A549 (cell line): ENCODE data around the gene FBRSL1. TPM values are rescaled to one million over a fixed set of nuclear protein-coding genes. Genes with fewer than 3 reads are reported as not detected.

Source experiments
- ATAC-seq, 2 experiments: fragments of 200-7000 bp in 1 of 2; fragments of >200 bp in 1 of 2; cut with Nextera tagmentation in 1 of 2; cut with Tn5 transposase in 1 of 2; 3 replicates each; pipeline versions ENCODE4 v1.8.0 to v1.9.1; 2018 to 2020; ENCODE audit warnings: mild to moderate bottlenecking in 1 of 2, moderate library complexity in 1 of 2
- CTCF ChIA-PET: fragments of 300-600 bp; sonication (Branson Sonifier 250); formaldehyde crosslinking; extraction: SDS; loops from one replicate; lab custom pipeline; 2021; ENCODE audit warnings: antibody characterized with exemption, inconsistent platforms; lab: Yijun Ruan, JAX
- POLR2A ChIA-PET: fragments of 350-600 bp; formaldehyde crosslinking; extraction: SDS; loops from one replicate; lab custom pipeline; 2021; ENCODE audit warnings: antibody characterized with exemption, inconsistent platforms; lab: Yijun Ruan, JAX
- DNase-seq, 2 experiments: peaks; one replicate each; pipeline versions ENCODE4 v3.0.0 to v3.0.0-alpha.2; 2011 to 2016; ENCODE audit warnings: low read depth in 1 of 2, low spot score in 1 of 2
- FAIRE-seq: peaks from 2 replicates; lab custom pipeline; 2011; peaks lifted over from hg19 to GRCh38; lab: Jason Lieb, UNC
- H3K27ac ChIP-seq, 2 experiments: fragments of >200 bp; sonication (Bioruptor Twin); formaldehyde crosslinking; 3 replicates each; pipeline ENCODE4 v1.5.1; 2016 to 2017
- H3K4me1 ChIP-seq: fragments of >200 bp; sonication (Bioruptor Twin); formaldehyde crosslinking; 3 replicates; pipeline ENCODE4 v1.6.1; 2016
- H3K4me2 ChIP-seq: fragments of >200 bp; sonication (Bioruptor Twin); formaldehyde crosslinking; 3 replicates; pipeline ENCODE4 v1.6.1; 2016
- H3K4me3 ChIP-seq: fragments of >200 bp; sonication (Bioruptor Twin); formaldehyde crosslinking; 3 replicates; pipeline ENCODE4 v1.5.1; 2016
- H3K9me3 ChIP-seq: fragments of >200 bp; sonication (Bioruptor Twin); formaldehyde crosslinking; 3 replicates; pipeline ENCODE4 v1.6.1; 2016
- BCL3 ChIP-seq: fragments of >200 bp; sonication (Bioruptor Twin); formaldehyde crosslinking; IDR thresholded peaks from 3 replicates; pipeline ENCODE4 v1.6.1; 2016
- CBX8 ChIP-seq: fragments of 200-600 bp; sonication (generic); IDR thresholded peaks from 2 replicates; pipeline ENCODE4 v1.6.1; 2016
- CEBPB ChIP-seq, 2 experiments: fragments of >200 bp in 1 of 2; sonication (Bioruptor Twin) in 1 of 2; formaldehyde crosslinking in 1 of 2; IDR thresholded peaks; 2 replicates each; pipeline ENCODE4 v1.6.1; 2012 to 2016
- CHD4 ChIP-seq: fragments of 200-600 bp; sonication (generic); IDR thresholded peaks from 2 replicates; pipeline ENCODE4 v1.6.1; 2016; ENCODE audit warnings: antibody characterized with exemption, mild to moderate bottlenecking, borderline replicate concordance
- CTCF ChIP-seq: fragments of >200 bp; sonication (Bioruptor Twin); formaldehyde crosslinking; IDR thresholded peaks from 3 replicates; pipeline ENCODE4 v1.5.1; 2016
- E2F6 ChIP-seq: IDR thresholded peaks from 2 replicates; pipeline ENCODE4 v1.6.1; 2012; ENCODE audit warnings: low read depth, borderline replicate concordance
- EHF ChIP-seq: fragments of 250-450 bp; sonication (Bioruptor Pico); IDR thresholded peaks from 2 replicates; pipeline ENCODE4 v1.5.0; 2020; ENCODE audit warnings: mild to moderate bottlenecking
- ESRRA ChIP-seq: fragments of 150-350 bp; IDR thresholded peaks from 2 replicates; pipeline ENCODE4 v1.6.1; 2014; ENCODE audit warnings: mild to moderate bottlenecking, low read length, borderline replicate concordance
- FOSB ChIP-seq: fragments of 250-450 bp; sonication (Bioruptor Pico); IDR thresholded peaks from 2 replicates; pipeline ENCODE4 v1.5.0; 2020; ENCODE audit warnings: mild to moderate bottlenecking, moderate library complexity
- FOSL2 ChIP-seq, 2 experiments: fragments of 450-650 bp in 1 of 2; fragments of >200 bp in 1 of 2; sonication (Bioruptor Twin) in 1 of 2; formaldehyde crosslinking; IDR thresholded peaks; 2 replicates each; pipeline versions ENCODE4 v1.5.0 to v1.6.1; 2016 to 2020; ENCODE audit warnings: mild to moderate bottlenecking in 1 of 2, moderate library complexity in 1 of 2
- GATA3 ChIP-seq: IDR thresholded peaks from 2 replicates; pipeline ENCODE4 v1.6.1; 2012; ENCODE audit warnings: borderline replicate concordance
- HMGXB4 ChIP-seq: fragments of 250-450 bp; sonication (Bioruptor Pico); IDR thresholded peaks from 2 replicates; pipeline ENCODE4 v1.5.0; 2021; ENCODE audit warnings: mild to moderate bottlenecking, moderate library complexity, borderline replicate concordance
- HOXB13 ChIP-seq: fragments of 250-450 bp; sonication (Bioruptor Pico); IDR thresholded peaks from 2 replicates; pipeline ENCODE4 v1.5.0; 2020; ENCODE audit warnings: low read depth, mild to moderate bottlenecking, moderate library complexity
- KDM1A ChIP-seq: fragments of 200-600 bp; sonication (generic); IDR thresholded peaks from 2 replicates; pipeline ENCODE4 v1.6.1; 2016; ENCODE audit warnings: low read depth, mild to moderate bottlenecking
- KDM5A ChIP-seq: fragments of 200-600 bp; sonication (generic); IDR thresholded peaks from 2 replicates; pipeline ENCODE4 v1.6.1; 2016; ENCODE audit warnings: antibody characterized with exemption, mild to moderate bottlenecking
- MAZ ChIP-seq: fragments of 150-350 bp; IDR thresholded peaks from 2 replicates; pipeline ENCODE4 v1.6.1; 2014; ENCODE audit warnings: antibody characterized with exemption, low read depth, low read length, borderline replicate concordance
- NPAS2 ChIP-seq: fragments of 250-450 bp; sonication (Bioruptor Pico); IDR thresholded peaks from 2 replicates; pipeline ENCODE4 v1.8.0; 2022; ENCODE audit warnings: mild to moderate bottlenecking, moderate library complexity, borderline replicate concordance
- NR3C1 ChIP-seq: fragments of >200 bp; sonication (Bioruptor Twin); formaldehyde crosslinking; IDR thresholded peaks from 3 replicates; pipeline ENCODE4 v1.6.1; 2017
- POLR2A ChIP-seq: IDR thresholded peaks from 2 replicates; pipeline ENCODE4 v1.6.1; 2012; ENCODE audit warnings: mild to moderate bottlenecking, low read length
- POLR2AphosphoS2 ChIP-seq: conservative IDR thresholded peaks from 2 replicates; pipeline ENCODE4 v1.6.1; 2012; ENCODE audit warnings: low read length, improper control_type of control experiment, inconsistent platforms
- RAD21 ChIP-seq, 2 experiments: fragments of >200 bp in 1 of 2; sonication (Bioruptor Twin) in 1 of 2; formaldehyde crosslinking in 1 of 2; IDR thresholded peaks in 1 of 2; conservative IDR thresholded peaks in 1 of 2; 2 replicates in 1 of 2; 3 replicates in 1 of 2; pipeline ENCODE4 v1.6.1; 2012 to 2018; ENCODE audit warnings: inconsistent platforms in 1 of 2
- SMC3 ChIP-seq: fragments of >200 bp; sonication (Bioruptor Twin); formaldehyde crosslinking; IDR thresholded peaks from 3 replicates; pipeline ENCODE4 v1.6.1; 2018; ENCODE audit warnings: inconsistent platforms
- ZFP36 ChIP-seq: fragments of 450-650 bp; IDR thresholded peaks from 2 replicates; pipeline ENCODE4 v1.6.1; 2014; ENCODE audit warnings: borderline replicate concordance; ENCODE audit not compliant: partially characterized antibody
- ZSCAN20 ChIP-seq: fragments of 250-450 bp; sonication (Bioruptor Pico); IDR thresholded peaks from 2 replicates; pipeline ENCODE4 v1.8.0; 2022; ENCODE audit warnings: mild to moderate bottlenecking, moderate library complexity
- WGBS: methylation state at CpG from one replicate; pipeline ENCODE4 v1.1.6; 2017; ENCODE audit errors: missing lambda C conversion rate; 5-methylcytosine and 5-hydroxymethylcytosine counted together
- polyA plus RNA-seq, 4 experiments: library from polyadenylated mRNA; depleted of rRNA in 3 of 4; stranded (reverse); fragments of >200 nt; fragmentation: RNase III in 1 of 4; extraction: RNeasy Plus Mini Kit Qiagen cat#74134 plus additional on column Dnase treatment in 1 of 4; gene quantifications; 2 replicates in 3 of 4; 3 replicates in 1 of 4; pipeline ENCODE4 v1.2.3, GENCODE V29; 2011 to 2017
- TF ChIP-seq, protein P1 (sequence below): fragments of 450-650 bp; IDR thresholded peaks from 2 replicates; pipeline ENCODE4 v1.6.1; 2014; ENCODE audit warnings: antibody characterized with exemption
- TF ChIP-seq, protein P2 (sequence below): fragments of >200 bp; sonication (Bioruptor Twin); formaldehyde crosslinking; IDR thresholded peaks from 2 replicates; pipeline ENCODE4 v1.6.1; 2016
- TF ChIP-seq, protein P3 (sequence below): fragments of 250-450 bp; sonication (Bioruptor Pico); IDR thresholded peaks from 2 replicates; pipeline ENCODE4 v1.5.0; 2020; ENCODE audit warnings: low read depth, mild to moderate bottlenecking, moderate library complexity

Gene FBRSL1
- polyA plus RNA-seq, 2 of the 4 experiments (the other 2 are of a cell fraction), result 3.0 to 32.8 TPM

DNA sequence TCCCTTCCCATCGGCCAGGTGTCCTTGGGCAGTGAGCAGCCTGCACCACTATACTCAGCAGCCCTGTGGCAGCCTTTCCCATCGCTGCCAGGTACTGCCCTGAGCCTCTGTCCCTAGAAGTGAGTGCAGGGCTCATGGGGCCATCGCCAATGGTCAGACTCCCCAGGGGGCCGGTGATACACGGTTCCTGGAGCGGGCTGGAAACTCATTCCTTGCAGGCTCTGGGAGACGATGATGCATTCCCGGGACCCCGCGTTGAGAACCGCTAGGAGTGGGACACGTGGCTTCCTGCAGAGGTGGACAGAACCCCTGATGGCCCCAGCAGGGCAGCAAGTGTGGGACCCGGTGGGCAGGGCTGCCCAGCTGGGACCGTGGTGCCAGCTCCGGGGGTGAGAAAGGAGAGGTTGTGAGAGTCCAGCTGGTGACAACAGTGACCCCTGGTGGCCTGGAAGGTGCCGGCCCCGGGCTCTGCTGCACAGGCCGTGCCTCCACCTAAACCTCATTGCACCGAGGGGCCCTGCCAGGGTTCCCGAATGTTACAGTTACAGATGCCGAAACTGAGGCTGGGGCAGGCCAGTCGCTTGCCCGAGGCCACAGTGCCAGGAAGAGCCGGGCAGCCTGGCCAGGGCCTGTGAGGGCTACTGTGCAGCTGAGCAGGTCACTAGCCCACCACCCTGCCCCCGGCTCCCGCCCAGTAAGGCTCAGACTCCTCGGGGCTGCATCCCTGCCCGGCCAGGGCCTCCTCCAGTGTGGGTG is 33.8 kb downstream of the FBRSL1 start:
- H3K4me2 ChIP-seq, result peak overlapping the region; percentile 88
- DNase-seq (peak; percentile 69 to 92), ATAC-seq (peak; percentile 64 to 85), FAIRE-seq (no peak)
- TF ChIP-seq ESRRA (no peak), SMC3 (peak; percentile 59), CHD4 (no peak), POLR2A (no peak), CTCF (peak; percentile 72), HOXB13 (CRISPR knock-in tag) (no peak), KDM5A (no peak), FOSL2 (IDR thresholded peaks at IDR 0.05) (no peak), FOSL2 (CRISPR knock-in tag; IDR thresholded peaks at IDR 0.05) (no peak), GATA3 (no peak), BCL3 (no peak), ZFP36 (no peak), NR3C1 (no peak), KDM1A (no peak), RAD21 (conservative IDR thresholded peaks at IDR 0.05 in 1 of 2, IDR thresholded peaks at IDR 0.05 in 1 of 2) (peak; percentile 52 to 57; a peak in 4 of 5 replicates), MAZ (no peak), EHF (no peak), FOSB (CRISPR knock-in tag) (0 out of 2 replicates have a peak, but pooled peaks have one; percentile 41)
- TF ChIP-seq, protein P1, sequence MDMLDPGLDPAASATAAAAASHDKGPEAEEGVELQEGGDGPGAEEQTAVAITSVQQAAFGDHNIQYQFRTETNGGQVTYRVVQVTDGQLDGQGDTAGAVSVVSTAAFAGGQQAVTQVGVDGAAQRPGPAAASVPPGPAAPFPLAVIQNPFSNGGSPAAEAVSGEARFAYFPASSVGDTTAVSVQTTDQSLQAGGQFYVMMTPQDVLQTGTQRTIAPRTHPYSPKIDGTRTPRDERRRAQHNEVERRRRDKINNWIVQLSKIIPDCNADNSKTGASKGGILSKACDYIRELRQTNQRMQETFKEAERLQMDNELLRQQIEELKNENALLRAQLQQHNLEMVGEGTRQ, result no peak
- TF ChIP-seq, protein P2, sequence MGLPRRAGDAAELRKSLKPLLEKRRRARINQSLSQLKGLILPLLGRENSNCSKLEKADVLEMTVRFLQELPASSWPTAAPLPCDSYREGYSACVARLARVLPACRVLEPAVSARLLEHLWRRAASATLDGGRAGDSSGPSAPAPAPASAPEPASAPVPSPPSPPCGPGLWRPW, result no peak
- TF ChIP-seq, protein P3, sequence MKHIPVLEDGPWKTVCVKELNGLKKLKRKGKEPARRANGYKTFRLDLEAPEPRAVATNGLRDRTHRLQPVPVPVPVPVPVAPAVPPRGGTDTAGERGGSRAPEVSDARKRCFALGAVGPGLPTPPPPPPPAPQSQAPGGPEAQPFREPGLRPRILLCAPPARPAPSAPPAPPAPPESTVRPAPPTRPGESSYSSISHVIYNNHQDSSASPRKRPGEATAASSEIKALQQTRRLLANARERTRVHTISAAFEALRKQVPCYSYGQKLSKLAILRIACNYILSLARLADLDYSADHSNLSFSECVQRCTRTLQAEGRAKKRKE (CRISPR knock-in tag), result no peak
- H3K9me3 ChIP-seq, result peaks cover 7% of the 10 kb centered on the region
- ChIA-PET CTCF (interaction anchor here (0.6 to 5.2 kb wide), 27 partner anchors 9 to 370 kb away, joined by 3 to 50 read pairs (median 4); no protein-coding TSS in a partner anchor), POLR2A (interaction anchor here (0.9 kb wide), 1 partner anchor 36 kb away, joined by 3 read pairs; no protein-coding TSS in a partner anchor)
- H3K4me3 ChIP-seq, result peak overlapping the region; percentile 20; the same call in 2 of the 3 replicates
- H3K27ac ChIP-seq, result peak overlapping the region; percentile 69 to 87
- 31% methylated on average over 8 of the region's 28 CpGs for WGBS
- peaks cover 53% of the 10 kb centered on the region for H3K4me1 ChIP-seq

DNA sequence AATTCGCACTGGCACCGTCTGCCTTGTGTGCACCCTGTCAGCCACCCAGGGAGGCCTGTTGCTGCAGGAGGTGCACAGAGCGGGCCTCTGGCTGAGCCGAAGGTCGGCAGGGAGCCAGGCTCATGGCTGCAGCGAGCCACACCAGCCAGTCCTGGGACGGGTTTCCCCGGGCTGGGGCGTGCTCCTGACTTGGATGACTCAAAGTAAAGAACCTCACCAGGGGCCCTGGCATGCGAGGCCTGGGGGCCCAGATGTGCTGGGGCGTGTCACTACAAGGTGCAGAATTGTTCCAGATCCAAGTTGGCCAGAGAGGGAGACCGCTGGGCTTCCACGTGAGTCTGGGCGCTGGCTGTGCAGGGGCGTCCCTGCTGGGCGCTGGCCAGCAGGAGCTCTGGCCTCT is 34.5 kb downstream of the FBRSL1 start:
- CTCF ChIA-PET, result interaction anchor here (0.9 to 5.2 kb wide), 14 partner anchors 10 to 371 kb away, joined by 3 to 50 read pairs (median 4); no protein-coding TSS in a partner anchor
- FAIRE-seq (no peak), ATAC-seq (peak; percentile 79 to 89), DNase-seq (peak; percentile 90 to 97)
- Histone ChIP-seq H3K4me2 (peak overlapping the region; percentile 88), H3K27ac (peak overlapping the region; percentile 69 to 87), H3K9me3 (peaks cover under 1% of the 10 kb centered on the region; the same call in 2 of the 3 replicates), H3K4me1 (peaks cover 53% of the 10 kb centered on the region), H3K4me3 (peak overlapping the region; percentile 20; the same call in 1 of the 3 replicates)
- WGBS, result 4% methylated on average over 11 of the region's 16 CpGs
- POLR2A ChIA-PET, result interaction anchor here (0.9 kb wide), 1 partner anchor 35 kb away, joined by 3 read pairs; no protein-coding TSS in a partner anchor
- TF ChIP-seq ZFP36, result no peak
- TF ChIP-seq CBX8, result no peak
- TF ChIP-seq POLR2AphosphoS2, result no peak
- no peak for TF ChIP-seq CEBPB (IDR thresholded peaks at IDR 0.05)
- no peak for TF ChIP-seq ZSCAN20 (CRISPR knock-in tag)
- TF ChIP-seq HMGXB4, result no peak
- peak; percentile 31; the same call in 1 of the 2 replicates for TF ChIP-seq E2F6
- TF ChIP-seq FOSL2 (IDR thresholded peaks at IDR 0.05), result peak; percentile 80
- peak; percentile 94 for TF ChIP-seq FOSL2 (CRISPR knock-in tag; IDR thresholded peaks at IDR 0.05)
- TF ChIP-seq KDM1A, result no peak
- no peak for TF ChIP-seq NPAS2 (CRISPR knock-in tag)
